A549 (cell line): ENCODE data around the gene TMEM151A. TPM values are rescaled to one million over a fixed set of nuclear protein-coding genes. Genes with fewer than 3 reads are reported as not detected.

Experiments used
- CBX8 ChIP-seq: fragments of 200-600 bp; sonication (generic); IDR thresholded peaks from 2 replicates; pipeline ENCODE4 v1.6.1; 2016
- CEBPB ChIP-seq, 2 experiments: fragments of >200 bp in 1 of 2; sonication (Bioruptor Twin) in 1 of 2; formaldehyde crosslinking in 1 of 2; IDR thresholded peaks; 2 replicates each; pipeline ENCODE4 v1.6.1; 2012 to 2016
- CHD2 ChIP-seq: fragments of 150-350 bp; IDR thresholded peaks from 2 replicates; pipeline ENCODE4 v1.6.1; 2014; ENCODE audit warnings: low read length; ENCODE audit not compliant: partially characterized antibody
- CHD4 ChIP-seq: fragments of 200-600 bp; sonication (generic); IDR thresholded peaks from 2 replicates; pipeline ENCODE4 v1.6.1; 2016; ENCODE audit warnings: antibody characterized with exemption, mild to moderate bottlenecking, borderline replicate concordance
- EHMT2 ChIP-seq: fragments of 200-600 bp; sonication (generic); IDR thresholded peaks from 2 replicates; pipeline ENCODE4 v1.6.1; 2016; ENCODE audit warnings: antibody characterized with exemption, low read depth, mild to moderate bottlenecking, moderate library complexity
- EP300 ChIP-seq, 2 experiments: fragments of >200 bp; sonication (Bioruptor Twin); formaldehyde crosslinking; IDR thresholded peaks; 2 replicates in 1 of 2; 3 replicates in 1 of 2; pipeline ENCODE4 v1.6.1; 2016 to 2017
- ESRRA ChIP-seq: fragments of 150-350 bp; IDR thresholded peaks from 2 replicates; pipeline ENCODE4 v1.6.1; 2014; ENCODE audit warnings: mild to moderate bottlenecking, low read length, borderline replicate concordance
- FOSB ChIP-seq: fragments of 250-450 bp; sonication (Bioruptor Pico); IDR thresholded peaks from 2 replicates; pipeline ENCODE4 v1.5.0; 2020; ENCODE audit warnings: mild to moderate bottlenecking, moderate library complexity
- FOSL2 ChIP-seq, 2 experiments: fragments of 450-650 bp in 1 of 2; fragments of >200 bp in 1 of 2; sonication (Bioruptor Twin) in 1 of 2; formaldehyde crosslinking; IDR thresholded peaks; 2 replicates each; pipeline versions ENCODE4 v1.5.0 to v1.6.1; 2016 to 2020; ENCODE audit warnings: mild to moderate bottlenecking in 1 of 2, moderate library complexity in 1 of 2
- GATA3 ChIP-seq: IDR thresholded peaks from 2 replicates; pipeline ENCODE4 v1.6.1; 2012; ENCODE audit warnings: borderline replicate concordance
- HOXA7 ChIP-seq: fragments of 250-450 bp; sonication (Bioruptor Pico); IDR thresholded peaks from 2 replicates; pipeline ENCODE4 v1.5.0; 2020; ENCODE audit warnings: mild to moderate bottlenecking, moderate library complexity
- HOXB13 ChIP-seq: fragments of 250-450 bp; sonication (Bioruptor Pico); IDR thresholded peaks from 2 replicates; pipeline ENCODE4 v1.5.0; 2020; ENCODE audit warnings: low read depth, mild to moderate bottlenecking, moderate library complexity
- JUNB ChIP-seq: fragments of >200 bp; sonication (Bioruptor Twin); formaldehyde crosslinking; IDR thresholded peaks from 2 replicates; pipeline ENCODE4 v1.6.1; 2016
- KDM1A ChIP-seq: fragments of 200-600 bp; sonication (generic); IDR thresholded peaks from 2 replicates; pipeline ENCODE4 v1.6.1; 2016; ENCODE audit warnings: low read depth, mild to moderate bottlenecking
- KDM5A ChIP-seq: fragments of 200-600 bp; sonication (generic); IDR thresholded peaks from 2 replicates; pipeline ENCODE4 v1.6.1; 2016; ENCODE audit warnings: antibody characterized with exemption, mild to moderate bottlenecking
- MAFK ChIP-seq: fragments of 450-650 bp; IDR thresholded peaks from 2 replicates; pipeline ENCODE4 v1.6.1; 2014; ENCODE audit not compliant: partially characterized antibody
- MYC ChIP-seq: IDR thresholded peaks from 2 replicates; pipeline ENCODE4 v1.6.1; 2012; ENCODE audit warnings: mild to moderate bottlenecking, inconsistent platforms, low read length, improper control_type of control experiment, borderline replicate concordance
- NFE2L2 ChIP-seq: fragments of 150-350 bp; conservative IDR thresholded peaks from 2 replicates; pipeline ENCODE4 v1.6.1; 2014; ENCODE audit warnings: low read length
- NPAS2 ChIP-seq: fragments of 250-450 bp; sonication (Bioruptor Pico); IDR thresholded peaks from 2 replicates; pipeline ENCODE4 v1.8.0; 2022; ENCODE audit warnings: mild to moderate bottlenecking, moderate library complexity, borderline replicate concordance
- POLR2AphosphoS2 ChIP-seq: conservative IDR thresholded peaks from 2 replicates; pipeline ENCODE4 v1.6.1; 2012; ENCODE audit warnings: low read length, improper control_type of control experiment, inconsistent platforms
- RARB ChIP-seq: fragments of 250-450 bp; sonication (Bioruptor Pico); IDR thresholded peaks from 2 replicates; pipeline ENCODE4 v1.8.0; 2021; ENCODE audit warnings: mild to moderate bottlenecking, moderate library complexity
- RCOR1 ChIP-seq: fragments of 150-350 bp; IDR thresholded peaks from 2 replicates; pipeline ENCODE4 v1.6.1; 2014; ENCODE audit warnings: antibody characterized with exemption, low read length, low read depth
- RFX5 ChIP-seq: fragments of 450-650 bp; IDR thresholded peaks from 2 replicates; pipeline ENCODE4 v1.7.1; 2014; ENCODE audit warnings: antibody characterized with exemption, mild to moderate bottlenecking, moderate library complexity
- SMC3 ChIP-seq: fragments of >200 bp; sonication (Bioruptor Twin); formaldehyde crosslinking; IDR thresholded peaks from 3 replicates; pipeline ENCODE4 v1.6.1; 2018; ENCODE audit warnings: inconsistent platforms
- SREBF2 ChIP-seq: fragments of 450-650 bp; IDR thresholded peaks from 2 replicates; pipeline ENCODE4 v1.6.1; 2014; ENCODE audit warnings: mild to moderate bottlenecking, moderate library complexity
- TFCP2L1 ChIP-seq: fragments of 250-450 bp; sonication (Bioruptor Pico); IDR thresholded peaks from 2 replicates; pipeline ENCODE4 v1.5.0; 2021; ENCODE audit warnings: mild to moderate bottlenecking
- TP53 ChIP-seq: fragments of 250-450 bp; sonication (Bioruptor Pico); IDR thresholded peaks from 2 replicates; pipeline ENCODE4 v1.5.0; 2021; ENCODE audit warnings: mild to moderate bottlenecking, moderate library complexity
- USF2 ChIP-seq: fragments of 450-650 bp; IDR thresholded peaks from 2 replicates; pipeline ENCODE4 v1.6.1; 2014; ENCODE audit warnings: antibody characterized with exemption
- ZC3H11A ChIP-seq: fragments of 450-650 bp; IDR thresholded peaks from 2 replicates; pipeline ENCODE4 v1.6.1; 2014; ENCODE audit warnings: antibody characterized with exemption, mild to moderate bottlenecking
- ZNF302 ChIP-seq: fragments of 250-450 bp; sonication (Bioruptor Pico); IDR thresholded peaks from 2 replicates; pipeline ENCODE4 v1.9.0; 2021; ENCODE audit warnings: inconsistent platforms, mild to moderate bottlenecking, moderate library complexity
- ZSCAN20 ChIP-seq: fragments of 250-450 bp; sonication (Bioruptor Pico); IDR thresholded peaks from 2 replicates; pipeline ENCODE4 v1.8.0; 2022; ENCODE audit warnings: mild to moderate bottlenecking, moderate library complexity
- polyA plus RNA-seq, 4 experiments: library from polyadenylated mRNA; depleted of rRNA in 3 of 4; stranded (reverse); fragments of >200 nt; fragmentation: RNase III in 1 of 4; extraction: RNeasy Plus Mini Kit Qiagen cat#74134 plus additional on column Dnase treatment in 1 of 4; gene quantifications; 2 replicates in 3 of 4; 3 replicates in 1 of 4; pipeline ENCODE4 v1.2.3, GENCODE V29; 2011 to 2017
- TF ChIP-seq, protein P1 (sequence below): fragments of 200-600 bp; sonication (generic); IDR thresholded peaks from 2 replicates; pipeline ENCODE4 v1.6.1; 2016; ENCODE audit warnings: antibody characterized with exemption, mild to moderate bottlenecking, moderate library complexity
- TF ChIP-seq, protein P2 (sequence below): fragments of >200 bp; sonication (Bioruptor Twin); formaldehyde crosslinking; IDR thresholded peaks from 2 replicates; pipeline ENCODE4 v1.6.1; 2016
- TF ChIP-seq, protein P3 (sequence below): IDR thresholded peaks from 2 replicates; pipeline ENCODE4 v1.6.1; 2012
- TF ChIP-seq, protein P4 (sequence below): fragments of 250-450 bp; sonication (Bioruptor Pico); IDR thresholded peaks from 2 replicates; pipeline ENCODE4 v1.5.0; 2021; ENCODE audit warnings: mild to moderate bottlenecking, moderate library complexity, borderline replicate concordance
- TF ChIP-seq, protein P5 (sequence below): IDR thresholded peaks from 2 replicates; pipeline ENCODE4 v1.6.1; 2012; ENCODE audit warnings: low read depth, borderline replicate concordance

Gene TMEM151A
- polyA plus RNA-seq, 2 of the 4 experiments (the other 2 are of a cell fraction), result 0.44 to 1.8 TPM

GRCh38 chr11:66289548-66290329 lies 2.0 kb upstream of the TMEM151A start (continued):
- TF ChIP-seq, protein P1, sequence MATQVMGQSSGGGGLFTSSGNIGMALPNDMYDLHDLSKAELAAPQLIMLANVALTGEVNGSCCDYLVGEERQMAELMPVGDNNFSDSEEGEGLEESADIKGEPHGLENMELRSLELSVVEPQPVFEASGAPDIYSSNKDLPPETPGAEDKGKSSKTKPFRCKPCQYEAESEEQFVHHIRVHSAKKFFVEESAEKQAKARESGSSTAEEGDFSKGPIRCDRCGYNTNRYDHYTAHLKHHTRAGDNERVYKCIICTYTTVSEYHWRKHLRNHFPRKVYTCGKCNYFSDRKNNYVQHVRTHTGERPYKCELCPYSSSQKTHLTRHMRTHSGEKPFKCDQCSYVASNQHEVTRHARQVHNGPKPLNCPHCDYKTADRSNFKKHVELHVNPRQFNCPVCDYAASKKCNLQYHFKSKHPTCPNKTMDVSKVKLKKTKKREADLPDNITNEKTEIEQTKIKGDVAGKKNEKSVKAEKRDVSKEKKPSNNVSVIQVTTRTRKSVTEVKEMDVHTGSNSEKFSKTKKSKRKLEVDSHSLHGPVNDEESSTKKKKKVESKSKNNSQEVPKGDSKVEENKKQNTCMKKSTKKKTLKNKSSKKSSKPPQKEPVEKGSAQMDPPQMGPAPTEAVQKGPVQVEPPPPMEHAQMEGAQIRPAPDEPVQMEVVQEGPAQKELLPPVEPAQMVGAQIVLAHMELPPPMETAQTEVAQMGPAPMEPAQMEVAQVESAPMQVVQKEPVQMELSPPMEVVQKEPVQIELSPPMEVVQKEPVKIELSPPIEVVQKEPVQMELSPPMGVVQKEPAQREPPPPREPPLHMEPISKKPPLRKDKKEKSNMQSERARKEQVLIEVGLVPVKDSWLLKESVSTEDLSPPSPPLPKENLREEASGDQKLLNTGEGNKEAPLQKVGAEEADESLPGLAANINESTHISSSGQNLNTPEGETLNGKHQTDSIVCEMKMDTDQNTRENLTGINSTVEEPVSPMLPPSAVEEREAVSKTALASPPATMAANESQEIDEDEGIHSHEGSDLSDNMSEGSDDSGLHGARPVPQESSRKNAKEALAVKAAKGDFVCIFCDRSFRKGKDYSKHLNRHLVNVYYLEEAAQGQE, result peak; percentile 98
- TF ChIP-seq CEBPB (IDR thresholded peaks at IDR 0.05) (no peak), TP53 (CRISPR knock-in tag) (no peak), NPAS2 (CRISPR knock-in tag) (no peak), MAFK (no peak), FOSL2 (IDR thresholded peaks at IDR 0.05) (no peak), FOSL2 (CRISPR knock-in tag; IDR thresholded peaks at IDR 0.05) (no peak), EP300 (IDR thresholded peaks at IDR 0.05) (no peak), CHD4 (no peak), MYC (no peak), FOSB (no peak), ZSCAN20 (peak; percentile 48; the same call in 1 of the 2 replicates), HOXB13 (no peak), CHD2 (no peak), TFCP2L1 (CRISPR knock-in tag) (0 out of 2 replicates have a peak, but pooled peaks have one; percentile 31), ZNF302 (CRISPR knock-in tag) (no peak), RCOR1 (no peak), HOXA7 (CRISPR knock-in tag) (no peak), GATA3 (0 out of 2 replicates have a peak, but pooled peaks have one; percentile 5), CBX8 (no peak), RFX5 (no peak), SMC3 (no peak), NFE2L2 (no peak), ZC3H11A (no peak), EHMT2 (peak; percentile 91), KDM1A (0 out of 2 replicates have a peak, but pooled peaks have one; percentile 44), JUNB (no peak), POLR2AphosphoS2 (no peak), USF2 (no peak), KDM5A (no peak), SREBF2 (no peak), RARB (no peak), ESRRA (no peak)
- TF ChIP-seq, protein P2, sequence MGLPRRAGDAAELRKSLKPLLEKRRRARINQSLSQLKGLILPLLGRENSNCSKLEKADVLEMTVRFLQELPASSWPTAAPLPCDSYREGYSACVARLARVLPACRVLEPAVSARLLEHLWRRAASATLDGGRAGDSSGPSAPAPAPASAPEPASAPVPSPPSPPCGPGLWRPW, result no peak
- TF ChIP-seq, protein P3, sequence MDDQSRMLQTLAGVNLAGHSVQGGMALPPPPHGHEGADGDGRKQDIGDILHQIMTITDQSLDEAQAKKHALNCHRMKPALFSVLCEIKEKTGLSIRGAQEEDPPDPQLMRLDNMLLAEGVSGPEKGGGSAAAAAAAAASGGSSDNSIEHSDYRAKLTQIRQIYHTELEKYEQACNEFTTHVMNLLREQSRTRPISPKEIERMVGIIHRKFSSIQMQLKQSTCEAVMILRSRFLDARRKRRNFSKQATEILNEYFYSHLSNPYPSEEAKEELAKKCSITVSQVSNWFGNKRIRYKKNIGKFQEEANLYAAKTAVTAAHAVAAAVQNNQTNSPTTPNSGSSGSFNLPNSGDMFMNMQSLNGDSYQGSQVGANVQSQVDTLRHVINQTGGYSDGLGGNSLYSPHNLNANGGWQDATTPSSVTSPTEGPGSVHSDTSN, result no peak
- TF ChIP-seq, protein P4, sequence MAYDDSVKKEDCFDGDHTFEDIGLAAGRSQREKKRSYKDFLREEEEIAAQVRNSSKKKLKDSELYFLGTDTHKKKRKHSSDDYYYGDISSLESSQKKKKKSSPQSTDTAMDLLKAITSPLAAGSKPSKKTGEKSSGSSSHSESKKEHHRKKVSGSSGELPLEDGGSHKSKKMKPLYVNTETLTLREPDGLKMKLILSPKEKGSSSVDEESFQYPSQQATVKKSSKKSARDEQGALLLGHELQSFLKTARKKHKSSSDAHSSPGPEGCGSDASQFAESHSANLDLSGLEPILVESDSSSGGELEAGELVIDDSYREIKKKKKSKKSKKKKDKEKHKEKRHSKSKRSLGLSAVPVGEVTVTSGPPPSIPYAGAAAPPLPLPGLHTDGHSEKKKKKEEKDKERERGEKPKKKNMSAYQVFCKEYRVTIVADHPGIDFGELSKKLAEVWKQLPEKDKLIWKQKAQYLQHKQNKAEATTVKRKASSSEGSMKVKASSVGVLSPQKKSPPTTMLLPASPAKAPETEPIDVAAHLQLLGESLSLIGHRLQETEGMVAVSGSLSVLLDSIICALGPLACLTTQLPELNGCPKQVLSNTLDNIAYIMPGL, result no peak
- TF ChIP-seq, protein P5, sequence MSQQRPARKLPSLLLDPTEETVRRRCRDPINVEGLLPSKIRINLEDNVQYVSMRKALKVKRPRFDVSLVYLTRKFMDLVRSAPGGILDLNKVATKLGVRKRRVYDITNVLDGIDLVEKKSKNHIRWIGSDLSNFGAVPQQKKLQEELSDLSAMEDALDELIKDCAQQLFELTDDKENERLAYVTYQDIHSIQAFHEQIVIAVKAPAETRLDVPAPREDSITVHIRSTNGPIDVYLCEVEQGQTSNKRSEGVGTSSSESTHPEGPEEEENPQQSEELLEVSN, result peak; percentile 28; the same call in 1 of the 2 replicates
